IPS-20b (cell line): ENCODE results near the gene GAK.
"Not testable (repeated sequence)": the region's sequence is repeated elsewhere in the genome, so short reads cannot be mapped to it uniquely, and the experiment has no call there.

Experiments used
- H3K27ac ChIP-seq: one replicate; pipeline ENCODE4 v1.5.1; 2013; ENCODE audit warnings: low read length
- H3K27me3 ChIP-seq: 2 replicates; pipeline ENCODE4 v1.6.1; 2013; ENCODE audit warnings: mild to moderate bottlenecking, low read length, inconsistent platforms; ENCODE audit not compliant: insufficient read depth
- H3K36me3 ChIP-seq: 2 replicates; pipeline ENCODE4 v1.6.1; 2013; ENCODE audit warnings: low read depth, mild to moderate bottlenecking, inconsistent platforms, low read length, moderate library complexity; ENCODE audit not compliant: insufficient read depth
- H3K4me1 ChIP-seq: 2 replicates; pipeline ENCODE4 v1.6.1; 2013; ENCODE audit warnings: mild to moderate bottlenecking, control low read depth, inconsistent platforms, low read length, moderate library complexity; ENCODE audit not compliant: insufficient read depth
- H3K4me3 ChIP-seq: 2 replicates; pipeline ENCODE4 v1.5.1; 2013; ENCODE audit warnings: mild to moderate bottlenecking, low read length, inconsistent platforms
- H3K9ac ChIP-seq: 2 replicates; pipeline ENCODE4 v1.6.1; 2013; ENCODE audit warnings: low read depth, mild to moderate bottlenecking, inconsistent platforms, low read length, moderate library complexity
- H3K9me3 ChIP-seq: 2 replicates; pipeline ENCODE4 v1.6.1; 2013; ENCODE audit warnings: mild to moderate bottlenecking, low read depth, low read length, inconsistent platforms; ENCODE audit not compliant: insufficient read depth

The GAK gene

DNA sequence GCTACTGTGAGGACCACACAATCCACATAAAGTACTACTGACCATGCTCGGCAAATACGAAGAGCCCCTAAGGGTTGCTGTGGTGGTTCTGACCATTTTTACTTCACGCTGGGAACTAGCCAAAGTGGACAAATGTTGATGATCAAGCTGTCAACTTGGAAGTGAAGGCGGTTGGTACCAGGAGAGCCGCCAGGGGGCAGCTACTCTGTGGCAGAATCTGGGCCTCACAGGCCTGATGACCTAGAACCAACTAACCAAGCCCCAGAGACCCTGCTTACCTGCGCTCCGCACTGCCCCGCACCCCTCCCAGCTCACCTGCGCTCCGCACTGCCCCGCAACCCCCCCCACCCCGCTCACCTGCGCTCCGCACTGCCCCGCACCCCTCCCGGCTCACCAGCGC is 5.6 kb downstream of the GAK start:
- peaks cover 5% of the 10 kb centered on the region for H3K4me1 ChIP-seq
- no peaks in the 10 kb centered on the region for H3K9me3 ChIP-seq
- no peak overlapping the region for H3K4me3 ChIP-seq
- H3K27me3 ChIP-seq: no peaks in the 10 kb centered on the region
- no peaks in the 10 kb centered on the region for H3K36me3 ChIP-seq
- H3K9ac ChIP-seq: no peak overlapping the region
- no peak overlapping the region for H3K27ac ChIP-seq

- no peaks in the 10 kb centered on the region for H3K27me3 ChIP-seq
- no peak overlapping the region for H3K9ac ChIP-seq
- no peak overlapping the region for H3K27ac ChIP-seq
- H3K36me3 ChIP-seq: no peaks in the 10 kb centered on the region
- no peaks in the 10 kb centered on the region for H3K9me3 ChIP-seq
- no peak overlapping the region for H3K4me3 ChIP-seq
- peaks cover 2% of the 10 kb centered on the region for H3K4me1 ChIP-seq
These were observed 6.2 kb downstream of the GAK start for GRCh38 chr4:925771-926500.

DNA sequence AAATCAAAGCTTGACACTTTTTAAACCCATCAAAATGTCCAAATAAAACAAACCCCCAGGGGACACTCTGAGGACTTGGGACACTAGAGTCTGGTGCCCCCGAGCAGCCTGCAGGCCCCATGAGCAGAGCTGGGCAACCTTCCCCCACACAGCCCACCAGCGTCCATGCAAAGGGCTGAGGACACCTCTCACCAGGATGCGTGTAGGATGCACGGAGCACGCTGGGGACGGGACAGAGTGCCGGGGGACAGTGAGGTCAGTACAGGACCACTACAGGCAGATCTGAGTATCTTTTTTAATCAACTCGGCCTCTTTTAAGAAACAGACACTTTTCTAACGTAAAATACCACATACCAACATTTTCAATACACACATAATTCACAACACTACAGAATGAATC is 6.9 kb downstream of the GAK start:
- Histone ChIP-seq H3K4me1 (no peaks in the 10 kb centered on the region), H3K27me3 (no peaks in the 10 kb centered on the region), H3K9ac (no peak overlapping the region), H3K36me3 (no peaks in the 10 kb centered on the region), H3K9me3 (no peaks in the 10 kb centered on the region), H3K27ac (no peak overlapping the region), H3K4me3 (no peak overlapping the region)

GRCh38 chr4:924107-925096 is 7.7 kb downstream of the GAK start:
- Histone ChIP-seq H3K4me3 (no peak overlapping the region), H3K27ac (no peak overlapping the region), H3K9ac (no peak overlapping the region), H3K4me1 (no peaks in the 10 kb centered on the region), H3K9me3 (no peaks in the 10 kb centered on the region), H3K27me3 (no peaks in the 10 kb centered on the region), H3K36me3 (no peaks in the 10 kb centered on the region)

GRCh38 chr4:921830-922331 is 10.2 kb downstream of the GAK start:
- Histone ChIP-seq H3K9ac (no peak overlapping the region), H3K9me3 (no peaks in the 10 kb centered on the region), H3K27me3 (no peaks in the 10 kb centered on the region), H3K4me3 (no peak overlapping the region), H3K36me3 (no peaks in the 10 kb centered on the region), H3K27ac (no peak overlapping the region), H3K4me1 (no peaks in the 10 kb centered on the region)

GRCh38 chr4:919004-919680 is 13.0 kb downstream of the GAK start:
- not testable (repeated sequence) for H3K27ac ChIP-seq, H3K9ac ChIP-seq, H3K9me3 ChIP-seq, H3K4me3 ChIP-seq, H3K36me3 ChIP-seq, H3K27me3 ChIP-seq, H3K4me1 ChIP-seq

DNA sequence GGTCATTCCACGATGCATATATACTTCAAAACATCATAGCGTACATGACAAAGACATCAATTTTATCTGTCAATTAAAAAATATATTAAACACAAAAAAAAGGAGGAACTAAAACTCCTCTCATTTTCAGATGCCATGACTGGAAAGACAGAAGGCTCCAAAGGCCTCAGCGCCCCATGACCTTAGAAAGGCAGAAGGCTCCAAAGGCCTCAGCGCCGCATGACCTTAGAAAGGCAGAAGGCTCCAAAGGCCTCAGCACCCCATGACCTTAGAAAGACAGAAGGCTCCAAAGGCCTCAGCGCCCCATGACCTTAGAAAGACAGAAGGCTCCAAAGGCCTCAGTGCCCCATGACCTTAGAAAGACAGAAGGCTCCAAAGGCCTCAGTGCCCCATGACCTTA is 13.5 kb downstream of the GAK start:
- H3K9me3 ChIP-seq, H3K27ac ChIP-seq, H3K4me3 ChIP-seq, H3K4me1 ChIP-seq, H3K9ac ChIP-seq, H3K36me3 ChIP-seq, H3K27me3 ChIP-seq: not testable (repeated sequence)

DNA sequence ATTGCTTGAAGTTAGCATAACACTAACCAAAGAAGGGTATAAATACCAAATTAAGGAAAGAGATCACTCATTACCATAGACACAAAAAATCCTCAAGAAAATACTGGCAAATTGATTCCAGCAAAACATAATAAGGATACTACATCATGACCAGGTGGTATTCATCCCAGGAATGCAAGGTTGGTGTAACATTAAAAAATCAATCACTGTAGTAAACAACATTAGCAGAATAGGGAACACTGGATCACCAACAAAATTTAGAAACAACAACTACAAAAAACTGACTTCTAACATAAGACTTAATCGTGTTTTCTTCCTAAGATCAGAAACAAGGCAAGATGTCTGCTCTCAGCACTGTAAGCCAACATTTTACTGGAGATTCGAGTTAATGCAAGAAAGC is 14.1 kb downstream of the GAK start:
- no peaks in the 10 kb centered on the region for H3K9me3 ChIP-seq

GRCh38 chr4:917466-917865 is 14.7 kb downstream of the GAK start:
- Histone ChIP-seq H3K36me3 (no peaks in the 10 kb centered on the region), H3K4me3 (no peak overlapping the region), H3K9ac (no peak overlapping the region), H3K9me3 (no peaks in the 10 kb centered on the region), H3K27ac (no peak overlapping the region), H3K27me3 (no peaks in the 10 kb centered on the region), H3K4me1 (no peaks in the 10 kb centered on the region)

More for the DNA sequence above, 14.1 kb downstream of the GAK start:
- Histone ChIP-seq H3K9ac (no peak overlapping the region), H3K27me3 (no peaks in the 10 kb centered on the region), H3K4me3 (no peak overlapping the region), H3K4me1 (no peaks in the 10 kb centered on the region), H3K27ac (no peak overlapping the region), H3K36me3 (no peaks in the 10 kb centered on the region)

DNA sequence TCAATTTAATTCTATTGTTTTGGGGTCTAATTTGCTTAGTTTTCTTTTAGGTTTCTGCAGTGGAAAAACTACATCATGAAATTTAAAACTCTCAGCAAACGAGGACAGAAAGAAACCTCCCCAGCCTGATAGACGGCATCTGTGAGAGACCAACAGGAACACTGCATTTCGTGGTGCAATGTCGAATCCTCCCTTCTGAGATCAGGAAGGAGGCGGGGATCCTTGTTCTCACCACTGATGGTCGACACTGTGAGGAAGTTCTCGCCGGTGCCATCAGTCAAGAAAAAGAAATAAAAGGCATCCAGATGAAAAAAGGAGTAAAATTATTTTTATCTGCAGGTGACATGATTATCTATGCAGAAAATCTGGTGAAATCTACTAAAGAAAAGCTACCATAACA is 16.5 kb downstream of the GAK start:
- no peaks in the 10 kb centered on the region for H3K9me3 ChIP-seq
- H3K4me3 ChIP-seq: no peak overlapping the region
- H3K4me1 ChIP-seq: no peaks in the 10 kb centered on the region
- peaks cover 7% of the 10 kb centered on the region; the same call in 1 of the 2 replicates for H3K36me3 ChIP-seq
- H3K27me3 ChIP-seq: no peaks in the 10 kb centered on the region
- no peak overlapping the region for H3K9ac ChIP-seq
- H3K27ac ChIP-seq: no peak overlapping the region

DNA sequence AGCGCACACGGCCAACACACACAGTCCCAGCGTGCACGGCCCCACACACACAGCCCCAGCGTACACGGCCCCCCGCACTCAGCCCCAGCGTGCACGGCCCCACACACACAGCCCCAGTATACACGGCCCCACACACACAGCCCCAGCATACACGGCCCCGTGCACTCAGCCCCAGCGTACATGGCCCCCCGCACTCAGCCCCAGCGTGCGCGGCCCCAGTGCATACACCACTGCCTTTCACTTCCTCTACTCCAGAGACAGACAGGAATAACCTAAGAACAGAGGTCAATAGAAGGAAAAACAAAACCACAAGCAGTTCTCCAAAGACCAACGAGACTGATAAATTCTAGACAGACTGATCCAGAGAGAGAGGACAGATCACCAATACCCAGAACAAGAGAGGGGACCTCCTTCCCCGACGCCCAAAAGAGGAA is 17.1 kb downstream of the GAK start:
- Histone ChIP-seq H3K9me3 (no peaks in the 10 kb centered on the region), H3K4me3 (no peak overlapping the region), H3K27me3 (no peaks in the 10 kb centered on the region), H3K36me3 (peaks cover 7% of the 10 kb centered on the region; the same call in 1 of the 2 replicates), H3K9ac (no peak overlapping the region), H3K27ac (no peak overlapping the region), H3K4me1 (no peaks in the 10 kb centered on the region)
